Neural progenitor cell (in vitro differentiated cells): ENCODE results near the gene GGA1. TPM values are rescaled to one million over a fixed set of nuclear protein-coding genes. Genes with fewer than 3 reads are reported as not detected.

ENCODE experiments used
- DNase-seq: peaks from one replicate; pipeline ENCODE4 v3.0.0-alpha.2; 2016; ENCODE audit warnings: low spot score
- H2AFZ ChIP-seq: fragments of 200-600 bp; sonication (generic); replicated peaks from 2 replicates; pipeline ENCODE4 v1.6.1; 2016; ENCODE audit warnings: antibody characterized with exemption
- H3F3A ChIP-seq: fragments of 200-600 bp; sonication (generic); 2 replicates; pipeline ENCODE4 v1.6.1; 2016; ENCODE audit warnings: antibody characterized with exemption, low read depth
- H3K27ac ChIP-seq: fragments of 200-600 bp; sonication (generic); 2 replicates; pipeline ENCODE4 v1.5.1; 2016; ENCODE audit warnings: mild to moderate bottlenecking
- H3K27me3 ChIP-seq: fragments of 200-600 bp; sonication (generic); 2 replicates; pipeline ENCODE4 v1.6.1; 2016; ENCODE audit warnings: mild to moderate bottlenecking, moderate library complexity
- H3K36me3 ChIP-seq: fragments of 200-600 bp; sonication (generic); 2 replicates; pipeline ENCODE4 v1.5.1; 2016
- H3K4me1 ChIP-seq: fragments of 200-600 bp; sonication (generic); 2 replicates; pipeline ENCODE4 v1.6.1; 2016; ENCODE audit warnings: mixed run types
- H3K4me2 ChIP-seq: fragments of 200-600 bp; sonication (generic); 2 replicates; pipeline ENCODE4 v1.6.1; 2016
- H3K4me3 ChIP-seq: fragments of 200-600 bp; sonication (generic); 2 replicates; pipeline ENCODE4 v1.5.1; 2016
- H3K79me2 ChIP-seq: fragments of 200-600 bp; sonication (generic); 2 replicates; pipeline ENCODE4 v1.6.1; 2016; ENCODE audit warnings: low read depth
- H3K9ac ChIP-seq: fragments of 200-600 bp; sonication (generic); 2 replicates; pipeline ENCODE4 v1.6.1; 2016
- H3K9me3 ChIP-seq: fragments of 200-600 bp; sonication (generic); 2 replicates; pipeline ENCODE4 v1.5.1; 2016; ENCODE audit warnings: low read depth
- H4K20me1 ChIP-seq: fragments of 200-600 bp; sonication (generic); 2 replicates; pipeline ENCODE4 v1.6.1; 2016; ENCODE audit warnings: low read depth
- H3K27ac Mint-ChIP-seq: 3 replicates; pipeline ENCODE4 v1.8.0; 2021; ENCODE audit warnings: mixed read lengths
- H3K27me3 Mint-ChIP-seq: 2 replicates; pipeline ENCODE4 v1.8.0; 2022; ENCODE audit warnings: low read depth, mild to moderate bottlenecking, inconsistent platforms, moderate library complexity, mixed read lengths; ENCODE audit not compliant: insufficient read depth
- H3K36me3 Mint-ChIP-seq: 3 replicates; pipeline ENCODE4 v1.8.0; 2021; ENCODE audit warnings: mixed read lengths
- H3K4me1 Mint-ChIP-seq: 3 replicates; pipeline ENCODE4 v1.8.0; 2021; ENCODE audit warnings: mixed read lengths
- H3K4me3 Mint-ChIP-seq: 3 replicates; pipeline ENCODE4 v1.8.0; 2021; ENCODE audit warnings: mild to moderate bottlenecking, moderate library complexity, mixed read lengths
- H3K9me3 Mint-ChIP-seq: 3 replicates; pipeline ENCODE4 v1.8.0; 2020; ENCODE audit warnings: mixed read lengths
- EZH2 ChIP-seq: fragments of 200-600 bp; sonication (generic); IDR thresholded peaks from 2 replicates; pipeline ENCODE4 v1.6.1; 2017; ENCODE audit warnings: antibody characterized with exemption, mild to moderate bottlenecking, moderate library complexity
- EZH2phosphoT487 ChIP-seq: fragments of 200-600 bp; sonication (generic); IDR thresholded peaks from 2 replicates; pipeline ENCODE4 v1.6.1; 2017; ENCODE audit warnings: antibody characterized with exemption
- total RNA-seq: library from RNA; depleted of rRNA; stranded (reverse); fragments of >200 nt; gene quantifications from 2 replicates; pipeline ENCODE4 v1.2.3, GENCODE V29; 2015; ENCODE audit warnings: low replicate concordance
- TF ChIP-seq, protein P1 (sequence below): fragments of 200-600 bp; sonication (generic); IDR thresholded peaks from 2 replicates; pipeline ENCODE4 v1.5.1; 2017; ENCODE audit warnings: antibody characterized with exemption, mild to moderate bottlenecking

GGA1 gene
- total RNA-seq, 1 donor from 2014 or later: 62.3 TPM

DNA sequence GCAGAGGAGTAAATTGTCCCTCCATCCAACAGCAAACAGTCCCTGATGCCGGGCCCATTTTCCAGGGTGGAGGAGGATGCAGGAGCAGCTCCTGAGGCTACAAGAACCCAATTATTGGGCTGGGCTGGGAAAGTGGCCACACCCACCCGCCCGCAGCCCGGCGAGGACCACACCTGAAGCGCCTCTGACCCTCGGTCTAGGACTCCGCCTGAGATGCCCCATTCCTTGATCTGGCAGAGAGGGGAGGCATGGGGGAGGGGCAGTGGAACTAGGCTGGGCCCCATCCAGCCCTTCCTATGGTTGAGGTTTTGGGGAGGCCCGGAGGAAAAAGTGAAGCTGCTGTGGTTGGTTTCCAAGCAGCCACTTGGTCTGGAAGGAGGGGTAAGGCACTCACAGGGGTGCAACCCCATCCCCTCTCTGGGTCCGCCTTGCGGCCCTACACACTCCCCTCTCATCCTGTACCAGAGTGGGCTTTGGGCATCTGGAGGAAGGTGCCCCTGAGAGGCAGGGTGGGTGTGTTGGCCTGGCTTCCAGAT is 64.4 kb downstream of the GGA1 start:
- H3K4me1 Mint-ChIP-seq: peaks cover 20% of the 10 kb centered on the region
- Histone ChIP-seq H3K27ac (no peak overlapping the region), H3K79me2 (no peaks in the 10 kb centered on the region), H3F3A (peaks cover 34% of the 10 kb centered on the region), H3K9ac (no peak overlapping the region), H3K9me3 (no peaks in the 10 kb centered on the region), H3K4me3 (no peak overlapping the region), H3K27me3 (peaks cover 8% of the 10 kb centered on the region), H2AFZ (no peak overlapping the region), H3K4me1 (no peaks in the 10 kb centered on the region), H4K20me1 (no peaks in the 10 kb centered on the region), H3K4me2 (no peak overlapping the region), H3K36me3 (no peaks in the 10 kb centered on the region)
- no peak overlapping the region for H3K27ac Mint-ChIP-seq
- no peaks in the 10 kb centered on the region for H3K9me3 Mint-ChIP-seq
- peaks cover 2% of the 10 kb centered on the region for H3K36me3 Mint-ChIP-seq
- H3K27me3 Mint-ChIP-seq: no peaks in the 10 kb centered on the region
- no peak overlapping the region for H3K4me3 Mint-ChIP-seq
- DNase-seq: no peak
- no peak for TF ChIP-seq EZH2
- no peak for TF ChIP-seq EZH2phosphoT487
- TF ChIP-seq, protein P1, sequence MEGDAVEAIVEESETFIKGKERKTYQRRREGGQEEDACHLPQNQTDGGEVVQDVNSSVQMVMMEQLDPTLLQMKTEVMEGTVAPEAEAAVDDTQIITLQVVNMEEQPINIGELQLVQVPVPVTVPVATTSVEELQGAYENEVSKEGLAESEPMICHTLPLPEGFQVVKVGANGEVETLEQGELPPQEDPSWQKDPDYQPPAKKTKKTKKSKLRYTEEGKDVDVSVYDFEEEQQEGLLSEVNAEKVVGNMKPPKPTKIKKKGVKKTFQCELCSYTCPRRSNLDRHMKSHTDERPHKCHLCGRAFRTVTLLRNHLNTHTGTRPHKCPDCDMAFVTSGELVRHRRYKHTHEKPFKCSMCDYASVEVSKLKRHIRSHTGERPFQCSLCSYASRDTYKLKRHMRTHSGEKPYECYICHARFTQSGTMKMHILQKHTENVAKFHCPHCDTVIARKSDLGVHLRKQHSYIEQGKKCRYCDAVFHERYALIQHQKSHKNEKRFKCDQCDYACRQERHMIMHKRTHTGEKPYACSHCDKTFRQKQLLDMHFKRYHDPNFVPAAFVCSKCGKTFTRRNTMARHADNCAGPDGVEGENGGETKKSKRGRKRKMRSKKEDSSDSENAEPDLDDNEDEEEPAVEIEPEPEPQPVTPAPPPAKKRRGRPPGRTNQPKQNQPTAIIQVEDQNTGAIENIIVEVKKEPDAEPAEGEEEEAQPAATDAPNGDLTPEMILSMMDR: no peak

DNA sequence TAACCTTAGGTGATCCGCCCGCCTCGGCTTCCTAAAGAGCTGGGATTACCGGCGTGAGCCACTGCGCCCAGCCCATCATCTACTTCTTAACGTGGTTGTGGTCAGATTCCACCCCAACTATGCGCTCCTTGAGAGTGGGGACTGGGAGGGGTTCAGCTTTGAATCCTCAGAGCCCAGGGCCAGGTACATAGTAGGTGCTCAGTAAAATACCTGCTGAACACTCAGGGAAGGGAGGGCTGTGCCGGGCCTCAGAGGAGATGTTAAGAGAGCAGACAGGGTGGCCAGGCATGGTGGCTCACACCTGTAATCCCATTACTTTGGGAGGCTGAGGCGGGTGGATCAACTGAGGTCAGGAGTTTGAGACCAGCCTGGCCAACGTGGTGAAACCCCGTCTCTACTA is 65.6 kb downstream of the GGA1 start:
- H3K9ac ChIP-seq: no peak overlapping the region

DNA sequence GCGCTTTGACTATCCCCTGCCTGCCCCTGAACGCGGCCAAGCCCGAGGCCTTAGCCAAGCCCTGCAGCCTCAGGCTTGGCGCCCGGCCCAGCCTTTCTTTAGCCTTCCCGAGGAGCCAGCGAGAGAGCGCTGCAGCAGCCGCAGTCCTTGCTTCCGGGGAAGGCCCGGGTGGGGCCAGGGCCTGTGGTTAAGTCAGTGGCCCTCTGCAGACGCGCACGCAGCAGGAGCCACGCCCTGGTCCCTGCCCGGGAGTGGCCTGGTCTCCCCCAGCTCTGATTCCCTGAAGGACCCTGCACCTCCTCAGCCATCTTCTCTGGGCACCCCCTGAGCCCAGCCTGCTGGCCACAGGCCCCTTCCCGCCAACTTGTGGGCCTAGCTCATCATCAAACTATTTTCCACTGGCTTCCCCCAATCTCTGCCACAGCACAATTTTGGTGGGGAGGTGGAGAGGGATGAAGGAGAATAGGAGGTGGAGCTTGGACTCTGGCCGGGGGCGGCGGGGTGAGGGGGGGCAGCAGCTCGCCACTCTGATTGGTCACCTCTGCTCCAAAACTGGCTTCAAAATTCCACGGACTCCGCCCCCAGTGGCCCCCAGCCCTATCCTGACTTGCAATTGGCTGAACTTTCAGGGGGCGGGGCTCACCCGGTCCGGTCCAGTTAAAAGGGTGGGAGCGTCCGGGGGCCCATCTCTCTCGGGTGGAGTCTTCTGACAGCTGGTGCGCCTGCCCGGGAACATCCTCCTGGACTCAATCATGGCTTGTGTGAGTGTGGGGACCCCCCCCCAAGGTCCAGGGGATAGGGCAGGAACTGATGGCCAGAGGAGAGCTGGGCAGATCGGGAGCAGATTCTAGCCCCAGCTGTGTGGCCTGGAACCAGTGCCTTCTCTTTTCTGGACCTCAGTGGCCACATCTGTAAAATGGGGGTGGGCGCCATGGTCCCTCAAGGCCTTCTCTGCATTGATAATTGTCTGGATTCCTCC is 66.6 kb downstream of the GGA1 start, which contains the start of gene LGALS1:
TSS of gene LGALS1 (plus strand) at position 686 of the 979 bp plus-strand sequence. CDS start at position 753, 67 bp downstream.
- peak; percentile 47 for DNase-seq
- H4K20me1 ChIP-seq: no peaks in the 10 kb centered on the region

More for the DNA sequence above, 65.6 kb downstream of the GGA1 start:
- Histone ChIP-seq H3K27ac (no peak overlapping the region), H3K4me1 (no peaks in the 10 kb centered on the region), H3K36me3 (no peaks in the 10 kb centered on the region), H3K4me3 (no peak overlapping the region), H3K4me2 (no peak overlapping the region), H3K79me2 (no peaks in the 10 kb centered on the region), H2AFZ (no peak overlapping the region), H3K27me3 (peaks cover 8% of the 10 kb centered on the region), H3K9me3 (no peaks in the 10 kb centered on the region), H3F3A (peaks cover 31% of the 10 kb centered on the region), H4K20me1 (no peaks in the 10 kb centered on the region)
- Mint-ChIP-seq H3K4me1 (peaks cover 18% of the 10 kb centered on the region), H3K4me3 (no peak overlapping the region), H3K36me3 (peaks cover 2% of the 10 kb centered on the region), H3K9me3 (no peaks in the 10 kb centered on the region), H3K27me3 (no peaks in the 10 kb centered on the region), H3K27ac (no peak overlapping the region)
- DNase-seq: no peak
- TF ChIP-seq, protein P1: no peak

More for the DNA sequence above, 66.6 kb downstream of the GGA1 start, which contains the start of gene LGALS1:
- no peak within 1 kb of the TSS for H3K27ac ChIP-seq
- H3K79me2 ChIP-seq: no peaks in the 10 kb centered on the region
- H2AFZ ChIP-seq: no peak within 1 kb of the TSS
- no peaks in the 10 kb centered on the region for H3K9me3 Mint-ChIP-seq
- peaks cover 31% of the 10 kb centered on the region for H3F3A ChIP-seq
- no peaks in the 10 kb centered on the region for H3K4me1 ChIP-seq
- peaks cover 8% of the 10 kb centered on the region for H3K27me3 ChIP-seq
- no peak within 1 kb of the TSS for H3K27ac Mint-ChIP-seq
- H3K27me3 Mint-ChIP-seq: no peaks in the 10 kb centered on the region
- H3K36me3 ChIP-seq: no peaks in the 10 kb centered on the region
- H3K4me1 Mint-ChIP-seq: peaks cover 18% of the 10 kb centered on the region
- no peak within 1 kb of the TSS for H3K9ac ChIP-seq
- peak within 1 kb of the TSS; percentile 53 for H3K4me2 ChIP-seq
- no peaks in the 10 kb centered on the region for H3K9me3 ChIP-seq
- no peak within 1 kb of the TSS for H3K4me3 ChIP-seq
- H3K4me3 Mint-ChIP-seq: peak within 1 kb of the TSS; percentile 72
- H3K36me3 Mint-ChIP-seq: peaks cover 2% of the 10 kb centered on the region
- TF ChIP-seq EZH2phosphoT487 (no peak), EZH2 (no peak)
- TF ChIP-seq, protein P1: no peak
